Fibroblast of lung (primary cell): ENCODE measurements around the gene ADAMTS5. TPM values are rescaled to one million over a fixed set of nuclear protein-coding genes. Genes with fewer than 3 reads are reported as not detected.

Experiments used
- DNase-seq, 2 donors: peaks; one replicate each; pipeline versions ENCODE4 v3.0.0 to v3.0.0-alpha.2; 2010; ENCODE audit warnings: low read depth in 2 of 2
- H2AFZ ChIP-seq: 2 replicates; pipeline ENCODE4 v1.5.1; 2012; ENCODE audit warnings: low read length, control low read depth, inconsistent platforms
- H3K27ac ChIP-seq: 2 replicates; pipeline ENCODE4 v1.5.1; 2011; ENCODE audit warnings: low read length, control low read depth; ENCODE audit not compliant: insufficient read depth
- H3K27me3 ChIP-seq: 2 replicates; pipeline ENCODE4 v1.5.1; 2011; ENCODE audit warnings: mild to moderate bottlenecking, low read length; ENCODE audit not compliant: control insufficient read depth, insufficient read depth
- H3K36me3 ChIP-seq: 2 replicates; pipeline ENCODE4 v1.5.1; 2011; ENCODE audit warnings: low read length; ENCODE audit not compliant: control insufficient read depth, insufficient read depth
- H3K4me1 ChIP-seq: 2 replicates; pipeline ENCODE4 v1.5.1; 2011; ENCODE audit warnings: low read length; ENCODE audit not compliant: control insufficient read depth, insufficient read depth; ENCODE audit errors: extremely low read depth
- H3K4me2 ChIP-seq: 2 replicates; pipeline ENCODE4 v1.5.1; 2011; ENCODE audit warnings: low read length, control low read depth; ENCODE audit not compliant: insufficient read depth; ENCODE audit errors: extremely low read depth
- H3K4me3 ChIP-seq, 4 experiments: fragments of 200-600 bp in 1 of 4; sonication (generic) in 1 of 4; replicated peaks in 1 of 4; 2 replicates each; pipeline ENCODE4 v1.5.1; 2011 to 2016; ENCODE audit warnings: low read length in 4 of 4, low read depth in 3 of 4, mild to moderate bottlenecking in 3 of 4, control low read depth in 2 of 4, inconsistent platforms in 1 of 4, mixed read lengths in 1 of 4; ENCODE audit not compliant: insufficient read depth in 1 of 4; ENCODE audit errors: control extremely low read depth in 1 of 4
- H3K79me2 ChIP-seq: 2 replicates; pipeline ENCODE4 v1.5.1; 2012; ENCODE audit warnings: mild to moderate bottlenecking, low read length, inconsistent platforms; ENCODE audit not compliant: control insufficient read depth, insufficient read depth
- H3K9ac ChIP-seq: 2 replicates; pipeline ENCODE4 v1.5.1; 2011; ENCODE audit warnings: mild to moderate bottlenecking, low read length, control low read depth; ENCODE audit not compliant: insufficient read depth
- H3K9me3 ChIP-seq: 2 replicates; pipeline ENCODE4 v1.5.1; 2012; ENCODE audit warnings: low read depth, low read length; ENCODE audit not compliant: control insufficient read depth, insufficient read depth
- H4K20me1 ChIP-seq: 2 replicates; pipeline ENCODE4 v1.5.1; 2011; ENCODE audit warnings: low read length; ENCODE audit not compliant: control insufficient read depth, insufficient read depth; ENCODE audit errors: extremely low read depth
- CTCF ChIP-seq, 2 donors: IDR thresholded peaks in 1 of 2; conservative IDR thresholded peaks in 1 of 2; 1 replicate in 1 of 2; 2 replicates in 1 of 2; pipeline ENCODE4 v1.5.1; 2011 to 2012; ENCODE audit warnings: low read length in 2 of 2, control low read depth in 1 of 2, inconsistent platforms in 1 of 2, low read depth in 1 of 2, mild to moderate bottlenecking in 1 of 2
- EZH2 ChIP-seq: IDR thresholded peaks from 2 replicates; pipeline ENCODE4 v1.5.1; 2012; ENCODE audit warnings: low read length, control low read depth, mild to moderate bottlenecking; ENCODE audit errors: missing control alignments
- polyA plus RNA-seq, 2 donors: library from polyadenylated mRNA; depleted of rRNA in 1 of 2; stranded (reverse) in 1 of 2; unstranded in 1 of 2; fragments of >200 nt; gene quantifications; 2 replicates each; pipeline ENCODE4 v1.2.1, GENCODE V29; 2011 to 2012; ENCODE audit warnings: missing spikeins in 1 of 2
- total RNA-seq: library from RNA; depleted of rRNA; stranded (reverse); fragments of >200 nt; gene quantifications from 2 replicates; pipeline ENCODE4 v1.2.1, GENCODE V29; 2014

Gene ADAMTS5
- total and polyA plus RNA-seq, 2 donors (not counting 1 experiment from before 2014, with no cell fraction given): 4.3 to 12.2 TPM

GRCh38 chr21:26972192-26972591, 5.3 kb upstream of the ADAMTS5 start:
- no peak for TF ChIP-seq CTCF (conservative IDR thresholded peaks at IDR 0.05 in 1 of 2, IDR thresholded peaks at IDR 0.05 in 1 of 2; ENCODE audit: low read depth in 1 of 2, low read length in 2 of 2)
- no peak for TF ChIP-seq EZH2
- H3K27ac ChIP-seq: no peak overlapping the region
- no peaks in the 10 kb centered on the region for H3K79me2 ChIP-seq
- no peak overlapping the region for H2AFZ ChIP-seq
- H3K4me3 ChIP-seq: no peak overlapping the region
- H3K36me3 ChIP-seq: no peaks in the 10 kb centered on the region
- no peak overlapping the region for H3K4me2 ChIP-seq
- no peak for DNase-seq
- H4K20me1 ChIP-seq: no peaks in the 10 kb centered on the region
- no peaks in the 10 kb centered on the region for H3K9me3 ChIP-seq
- no peak overlapping the region for H3K9ac ChIP-seq
- no peaks in the 10 kb centered on the region for H3K4me1 ChIP-seq
- no peaks in the 10 kb centered on the region for H3K27me3 ChIP-seq

- no peak overlapping the region for H3K9ac ChIP-seq
- DNase-seq: no peak
- H3K27me3 ChIP-seq: no peaks in the 10 kb centered on the region
- H3K4me3 ChIP-seq: no peak overlapping the region
- H3K79me2 ChIP-seq: no peaks in the 10 kb centered on the region
- H3K36me3 ChIP-seq: no peaks in the 10 kb centered on the region
- no peak overlapping the region for H2AFZ ChIP-seq
- no peaks in the 10 kb centered on the region for H3K9me3 ChIP-seq
- no peak overlapping the region for H3K4me2 ChIP-seq
- TF ChIP-seq CTCF (conservative IDR thresholded peaks at IDR 0.05 in 1 of 2, IDR thresholded peaks at IDR 0.05 in 1 of 2; ENCODE audit: low read depth in 1 of 2, low read length in 2 of 2) (no peak), EZH2 (no peak)
- no peak overlapping the region for H3K27ac ChIP-seq
- no peaks in the 10 kb centered on the region for H4K20me1 ChIP-seq
- peaks cover 1% of the 10 kb centered on the region for H3K4me1 ChIP-seq
Measured at GRCh38 chr21:26969971-26970725, 3.3 kb upstream of the ADAMTS5 start.

DNA sequence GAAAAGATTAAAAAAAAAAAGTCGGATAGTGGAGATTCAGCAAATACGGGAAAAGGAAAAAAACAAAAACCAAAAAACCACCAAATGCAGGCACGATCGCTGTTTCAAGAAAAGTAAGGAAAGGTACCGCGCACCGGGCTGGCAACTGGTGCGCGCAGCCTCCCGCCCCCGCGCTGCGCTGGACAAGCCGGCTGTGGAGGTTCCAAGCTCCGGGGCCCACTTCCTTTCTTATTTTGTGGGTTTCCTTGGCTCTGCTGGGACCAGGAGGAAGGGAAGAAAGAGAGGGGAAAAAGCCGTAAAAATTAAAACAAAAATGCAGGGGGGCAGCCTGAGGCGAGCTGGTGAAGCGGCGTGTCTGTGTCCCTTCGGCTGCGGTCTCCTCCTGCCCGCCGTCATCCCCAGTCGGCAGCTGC, 233 bp downstream of the ADAMTS5 start:
- Histone ChIP-seq H2AFZ (peak overlapping the region; percentile 95), H3K27me3 (no peaks in the 10 kb centered on the region), H3K4me2 (peak overlapping the region; percentile 97), H3K4me3 (peak overlapping the region; percentile 74 to 83 (median 78)), H3K9ac (peak overlapping the region; percentile 75), H3K36me3 (no peaks in the 10 kb centered on the region), H3K9me3 (no peaks in the 10 kb centered on the region), H4K20me1 (no peaks in the 10 kb centered on the region), H3K4me1 (peaks cover 4% of the 10 kb centered on the region), H3K79me2 (no peaks in the 10 kb centered on the region), H3K27ac (peak overlapping the region; percentile 85)
- peak in 1 of 2 donors; percentile 19 for DNase-seq
- no peak for TF ChIP-seq CTCF (conservative IDR thresholded peaks at IDR 0.05 in 1 of 2, IDR thresholded peaks at IDR 0.05 in 1 of 2; ENCODE audit: low read depth in 1 of 2, low read length in 2 of 2)
- no peak for TF ChIP-seq EZH2
